Neuronal stem cell (in vitro differentiated cells): Measurements from ENCODE around the gene RARRES2.
"Not testable (repeated sequence)": the region's sequence is repeated elsewhere in the genome, so short reads cannot be mapped to it uniquely, and the experiment has no call there.

Experiments used
- DNase-seq: peaks from one replicate; pipeline ENCODE4 v3.0.0-alpha.2; 2013; ENCODE audit warnings: low spot score
- H2AFZ ChIP-seq: one replicate; pipeline ENCODE4 v1.6.1; 2013; ENCODE audit warnings: mild to moderate bottlenecking, low read length, inconsistent platforms
- H2AK5ac ChIP-seq: 2 replicates; pipeline ENCODE4 v1.6.1; 2013; ENCODE audit warnings: low read depth, mild to moderate bottlenecking, inconsistent platforms, low read length, moderate library complexity, mixed read lengths
- H2BK120ac ChIP-seq: 2 replicates; pipeline ENCODE4 v1.6.1; 2013; ENCODE audit warnings: low read depth, mild to moderate bottlenecking, inconsistent platforms, low read length, moderate library complexity, mixed read lengths
- H2BK12ac ChIP-seq: one replicate; pipeline ENCODE4 v1.6.1; 2013; ENCODE audit warnings: low read length, inconsistent platforms
- H2BK15ac ChIP-seq: 2 replicates; pipeline ENCODE4 v1.6.1; 2013; ENCODE audit warnings: mild to moderate bottlenecking, low read length, inconsistent platforms, mixed read lengths
- H2BK5ac ChIP-seq: one replicate; pipeline ENCODE4 v1.6.1; 2013; ENCODE audit warnings: inconsistent platforms, mild to moderate bottlenecking, low read length, moderate library complexity
- H3K14ac ChIP-seq: one replicate; pipeline ENCODE4 v1.6.1; 2013; ENCODE audit warnings: low read length, inconsistent platforms
- H3K18ac ChIP-seq: 2 replicates; pipeline ENCODE4 v1.6.1; 2013; ENCODE audit warnings: low read length, inconsistent platforms
- H3K23ac ChIP-seq: 2 replicates; pipeline ENCODE4 v1.6.1; 2013; ENCODE audit warnings: low read depth, mild to moderate bottlenecking, mixed read lengths, low read length, inconsistent platforms; ENCODE audit not compliant: poor library complexity
- H3K27ac ChIP-seq: replicated peaks from 3 replicates; pipeline ENCODE4 v1.5.1; 2013; ENCODE audit warnings: low read length, inconsistent platforms
- H3K27me3 ChIP-seq, 3 experiments: 2 replicates each; pipeline ENCODE4 v1.6.1; 2013; ENCODE audit warnings: low read length in 3 of 3, mild to moderate bottlenecking in 2 of 3, inconsistent platforms in 1 of 3, low read depth in 1 of 3, mixed read lengths in 1 of 3, moderate library complexity in 1 of 3; ENCODE audit not compliant: control insufficient read depth in 3 of 3, insufficient read depth in 3 of 3
- H3K36me3 ChIP-seq, 2 donors: replicated peaks in 1 of 2; 2 replicates each; pipeline ENCODE4 v1.6.1; 2013; ENCODE audit warnings: low read length in 2 of 2; ENCODE audit not compliant: control insufficient read depth in 2 of 2, insufficient read depth in 2 of 2
- H3K4ac ChIP-seq: 2 replicates; pipeline ENCODE4 v1.6.1; 2013; ENCODE audit warnings: inconsistent platforms, mild to moderate bottlenecking, low read length, moderate library complexity
- H3K4me1 ChIP-seq, 2 donors: 1 replicate in 1 of 2; 2 replicates in 1 of 2; pipeline ENCODE4 v1.6.1; 2013; ENCODE audit warnings: low read length in 2 of 2, low read depth in 1 of 2; ENCODE audit not compliant: control insufficient read depth in 2 of 2, insufficient read depth in 1 of 2
- H3K4me2 ChIP-seq: one replicate; pipeline ENCODE4 v1.6.1; 2013; ENCODE audit warnings: mild to moderate bottlenecking, low read length, inconsistent platforms; ENCODE audit not compliant: insufficient read depth, poor library complexity, severe bottlenecking
- H3K4me3 ChIP-seq, 2 donors: 2 replicates each; pipeline ENCODE4 v1.5.1; 2013; ENCODE audit warnings: low read length in 2 of 2, mild to moderate bottlenecking in 2 of 2, inconsistent platforms in 1 of 2, moderate library complexity in 1 of 2
- H3K79me1 ChIP-seq: one replicate; pipeline ENCODE4 v1.6.1; 2013; ENCODE audit warnings: low read depth, mild to moderate bottlenecking, inconsistent platforms, low read length, moderate library complexity
- H3K9ac ChIP-seq: one replicate; pipeline ENCODE4 v1.6.1; 2013; ENCODE audit warnings: mild to moderate bottlenecking, low read depth, low read length, inconsistent platforms; ENCODE audit not compliant: poor library complexity
- H3K9me3 ChIP-seq, 2 donors: replicated peaks in 1 of 2; 2 replicates each; pipeline versions ENCODE3 to v1.6.1; 2013; ENCODE audit warnings: low read length in 2 of 2, mild to moderate bottlenecking in 2 of 2, inconsistent platforms in 1 of 2, low read depth in 1 of 2, mixed read lengths in 1 of 2, moderate library complexity in 1 of 2; ENCODE audit not compliant: control insufficient read depth in 2 of 2, insufficient read depth in 1 of 2
- H4K8ac ChIP-seq: one replicate; pipeline ENCODE4 v1.6.1; 2013; ENCODE audit warnings: low read depth, mild to moderate bottlenecking, inconsistent platforms, low read length, moderate library complexity
- H4K91ac ChIP-seq: one replicate; pipeline ENCODE4 v1.6.1; 2013; ENCODE audit warnings: low read length, low read depth, mild to moderate bottlenecking, inconsistent platforms; ENCODE audit not compliant: poor library complexity
- WGBS, 2 donors: extraction: QIAGEN DNeasy Blood & Tissue Kit; methylation state at CpG; one replicate each; pipeline ENCODE4 v1.1.7; 2013; ENCODE audit warnings: missing lambda C conversion rate in 2 of 2, mixed read lengths in 1 of 2; ENCODE audit not compliant: insufficient read length in 2 of 2, insufficient replicate concordance in 1 of 2; ENCODE audit errors: extremely low coverage in 2 of 2; 5-methylcytosine and 5-hydroxymethylcytosine counted together

The RARRES2 gene

GRCh38 chr7:150322114-150322832, 19.2 kb downstream of the RARRES2 start:
- WGBS, 2 donors: no CpG with 5 or more reads among the region's 4 CpGs
- Histone ChIP-seq H3K4me1 (peaks cover 4 to 8% of the 10 kb centered on the region in 2 donors), H3K18ac (no peak overlapping the region), H3K4me2 (no peak overlapping the region), H3K4ac (no peak overlapping the region), H3K36me3 (no peaks in the 10 kb centered on the region), H2BK15ac (no peak overlapping the region), H2BK5ac (no peak overlapping the region), H4K91ac (no peak overlapping the region), H2AK5ac (peak overlapping the region; percentile 10), H3K79me1 (no peaks in the 10 kb centered on the region), H3K27ac (no peak overlapping the region), H3K9ac (no peak overlapping the region), H2BK12ac (no peak overlapping the region), H3K27me3 (no peaks in the 10 kb centered on the region), H2BK120ac (no peak overlapping the region), H3K23ac (peak overlapping the region; percentile 62), H3K4me3 (no peak overlapping the region), H4K8ac (no peak overlapping the region), H2AFZ (no peak overlapping the region), H3K14ac (no peak overlapping the region), H3K9me3 (no peaks in the 10 kb centered on the region)
- no peak for DNase-seq

GRCh38 chr7:150321788-150322113, 19.7 kb downstream of the RARRES2 start:
- no peak overlapping the region for H3K4me2 ChIP-seq
- no peak overlapping the region for H3K4me3 ChIP-seq
- H4K8ac ChIP-seq: no peak overlapping the region
- H2AK5ac ChIP-seq: no peak overlapping the region
- H3K27me3 ChIP-seq: no peaks in the 10 kb centered on the region
- no peak overlapping the region for H4K91ac ChIP-seq
- H3K18ac ChIP-seq: no peak overlapping the region
- H2BK5ac ChIP-seq: no peak overlapping the region
- H2BK12ac ChIP-seq: no peak overlapping the region
- no peak overlapping the region for H3K14ac ChIP-seq
- H2BK120ac ChIP-seq: no peak overlapping the region
- H3K9ac ChIP-seq: no peak overlapping the region
- no peak overlapping the region for H3K27ac ChIP-seq
- no peak overlapping the region for H3K23ac ChIP-seq
- H2BK15ac ChIP-seq: no peak overlapping the region
- H3K4me1 ChIP-seq: peaks cover 4 to 8% of the 10 kb centered on the region in 2 donors
- no peak overlapping the region for H3K4ac ChIP-seq
- H3K36me3 ChIP-seq: no peaks in the 10 kb centered on the region
- WGBS, 2 donors: no CpG with 5 or more reads among the region's 3 CpGs
- no peaks in the 10 kb centered on the region for H3K9me3 ChIP-seq
- DNase-seq: no peak
- H2AFZ ChIP-seq: no peak overlapping the region
- H3K79me1 ChIP-seq: no peaks in the 10 kb centered on the region

- H3K79me1 ChIP-seq: no peaks in the 10 kb centered on the region
- no peaks in the 10 kb centered on the region for H3K36me3 ChIP-seq
- no peak overlapping the region for H3K18ac ChIP-seq
- H2BK12ac ChIP-seq: no peak overlapping the region
- H2BK120ac ChIP-seq: no peak overlapping the region
- no peak overlapping the region for H4K8ac ChIP-seq
- no peak overlapping the region for H2AK5ac ChIP-seq
- H3K27me3 ChIP-seq: peaks cover 0 to 5% (median 0%) of the 10 kb centered on the region in 3 experiments
- no peak overlapping the region for H3K4me3 ChIP-seq
- H3K9me3 ChIP-seq: no peaks in the 10 kb centered on the region
- no peak overlapping the region for H2BK5ac ChIP-seq
- no CpG with 5 or more reads among the region's 7 CpGs for WGBS, 2 donors
- no peak overlapping the region for H3K9ac ChIP-seq
- no peak for DNase-seq
- H3K27ac ChIP-seq: no peak overlapping the region
- no peak overlapping the region for H4K91ac ChIP-seq
- H3K23ac ChIP-seq: no peak overlapping the region
- peaks cover 0 to 2% of the 10 kb centered on the region in 2 donors for H3K4me1 ChIP-seq
- H2AFZ ChIP-seq: no peak overlapping the region
- H3K4me2 ChIP-seq: no peak overlapping the region
- H2BK15ac ChIP-seq: no peak overlapping the region
- H3K14ac ChIP-seq: no peak overlapping the region
- no peak overlapping the region for H3K4ac ChIP-seq
Observed at GRCh38 chr7:150317748-150318444, 23.5 kb downstream of the RARRES2 start.

- not testable (repeated sequence) for H2BK120ac ChIP-seq, DNase-seq, H3K4me1 ChIP-seq, H4K91ac ChIP-seq, H2AK5ac ChIP-seq, H2BK12ac ChIP-seq, H3K79me1 ChIP-seq, H3K4me2 ChIP-seq, H2BK15ac ChIP-seq, H3K36me3 ChIP-seq, H3K14ac ChIP-seq, H3K23ac ChIP-seq, H3K9me3 ChIP-seq, H4K8ac ChIP-seq, H3K9ac ChIP-seq, H3K27me3 ChIP-seq, H2BK5ac ChIP-seq, H2AFZ ChIP-seq, H3K18ac ChIP-seq, H3K4me3 ChIP-seq, H3K4ac ChIP-seq, H3K27ac ChIP-seq
- WGBS, 2 donors: no CpG with 5 or more reads among the region's 6 CpGs
Observed at GRCh38 chr7:150316987-150317386, 24.4 kb downstream of the RARRES2 start.
